ENCODE data around the gene SLC44A2. TPM values are rescaled to one million over a fixed set of nuclear protein-coding genes. Genes with fewer than 3 reads are reported as not detected.
A peak's percentile ranks its signal among the peaks of the same experiment; 100 is the strongest.

The SLC44A2 gene
- total and polyA plus RNA-seq, 10 of the 15 experiments (the other 5 are each of a cell fraction or from before 2014, with no cell fraction given), result 3.0 to 51.3 (median 26.8) TPM

- WGBS (ENCODE audit: insufficient coverage, insufficient replicate concordance, low lambda C conversion rate, missing lambda C conversion rate), result 2% methylated on average over 10 of the region's 76 CpGs
- peaks cover 20% of the 10 kb centered on the region for H3K4me1 ChIP-seq (ENCODE audit: control insufficient read depth, insufficient read depth, low read length)
- 0 out of 2 replicates have a peak, but pooled peaks have one; percentile 19 for TF ChIP-seq POLR2AphosphoS2 (IDR thresholded peaks at IDR 0.05; ENCODE audit: low read depth, low read length)
- peak; percentile 71 for TF ChIP-seq SMARCA5 (IDR thresholded peaks at IDR 0.05)
- TF ChIP-seq SIN3A (IDR thresholded peaks at IDR 0.05; ENCODE audit: low read depth, low read length), result peak; percentile 51; the same call in 1 of the 2 replicates
- peak; percentile 82 for TF ChIP-seq CHD2 (IDR thresholded peaks at IDR 0.05; ENCODE audit: borderline replicate concordance, low read depth, low read length)
- no peak for TF ChIP-seq MYC (IDR thresholded peaks at IDR 0.05; ENCODE audit: insufficient read depth, insufficient read length, insufficient replicate concordance, low read length, severe bottlenecking)
- TF ChIP-seq BHLHE40 (IDR thresholded peaks at IDR 0.05; ENCODE audit: borderline replicate concordance in 1 of 2, low read depth in 2 of 2, low read length in 1 of 2), result peak in 1 of 2 experiments; percentile 30; a peak in 1 of 4 replicates
- 0 out of 3 replicates have a peak, but pooled peaks have one; percentile 34 for TF ChIP-seq POU2F2 (IDR thresholded peaks at IDR 0.05; ENCODE audit: borderline replicate concordance, low read depth, low read length)
- TF ChIP-seq CHD4 (IDR thresholded peaks at IDR 0.05), result no peak
- TF ChIP-seq NR2C1 (IDR thresholded peaks at IDR 0.05), result no peak
- TF ChIP-seq DPF2 (IDR thresholded peaks at IDR 0.05), result no peak
- peak; percentile 44; the same call in 1 of the 2 replicates for TF ChIP-seq LARP7 (IDR thresholded peaks at IDR 0.05)
- TF ChIP-seq, protein P1, sequence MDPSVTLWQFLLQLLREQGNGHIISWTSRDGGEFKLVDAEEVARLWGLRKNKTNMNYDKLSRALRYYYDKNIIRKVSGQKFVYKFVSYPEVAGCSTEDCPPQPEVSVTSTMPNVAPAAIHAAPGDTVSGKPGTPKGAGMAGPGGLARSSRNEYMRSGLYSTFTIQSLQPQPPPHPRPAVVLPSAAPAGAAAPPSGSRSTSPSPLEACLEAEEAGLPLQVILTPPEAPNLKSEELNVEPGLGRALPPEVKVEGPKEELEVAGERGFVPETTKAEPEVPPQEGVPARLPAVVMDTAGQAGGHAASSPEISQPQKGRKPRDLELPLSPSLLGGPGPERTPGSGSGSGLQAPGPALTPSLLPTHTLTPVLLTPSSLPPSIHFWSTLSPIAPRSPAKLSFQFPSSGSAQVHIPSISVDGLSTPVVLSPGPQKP (IDR thresholded peaks at IDR 0.05; ENCODE audit: low read depth, low read length), result 0 out of 2 replicates have a peak, but pooled peaks have one; percentile 45
- TF ChIP-seq, protein P2, sequence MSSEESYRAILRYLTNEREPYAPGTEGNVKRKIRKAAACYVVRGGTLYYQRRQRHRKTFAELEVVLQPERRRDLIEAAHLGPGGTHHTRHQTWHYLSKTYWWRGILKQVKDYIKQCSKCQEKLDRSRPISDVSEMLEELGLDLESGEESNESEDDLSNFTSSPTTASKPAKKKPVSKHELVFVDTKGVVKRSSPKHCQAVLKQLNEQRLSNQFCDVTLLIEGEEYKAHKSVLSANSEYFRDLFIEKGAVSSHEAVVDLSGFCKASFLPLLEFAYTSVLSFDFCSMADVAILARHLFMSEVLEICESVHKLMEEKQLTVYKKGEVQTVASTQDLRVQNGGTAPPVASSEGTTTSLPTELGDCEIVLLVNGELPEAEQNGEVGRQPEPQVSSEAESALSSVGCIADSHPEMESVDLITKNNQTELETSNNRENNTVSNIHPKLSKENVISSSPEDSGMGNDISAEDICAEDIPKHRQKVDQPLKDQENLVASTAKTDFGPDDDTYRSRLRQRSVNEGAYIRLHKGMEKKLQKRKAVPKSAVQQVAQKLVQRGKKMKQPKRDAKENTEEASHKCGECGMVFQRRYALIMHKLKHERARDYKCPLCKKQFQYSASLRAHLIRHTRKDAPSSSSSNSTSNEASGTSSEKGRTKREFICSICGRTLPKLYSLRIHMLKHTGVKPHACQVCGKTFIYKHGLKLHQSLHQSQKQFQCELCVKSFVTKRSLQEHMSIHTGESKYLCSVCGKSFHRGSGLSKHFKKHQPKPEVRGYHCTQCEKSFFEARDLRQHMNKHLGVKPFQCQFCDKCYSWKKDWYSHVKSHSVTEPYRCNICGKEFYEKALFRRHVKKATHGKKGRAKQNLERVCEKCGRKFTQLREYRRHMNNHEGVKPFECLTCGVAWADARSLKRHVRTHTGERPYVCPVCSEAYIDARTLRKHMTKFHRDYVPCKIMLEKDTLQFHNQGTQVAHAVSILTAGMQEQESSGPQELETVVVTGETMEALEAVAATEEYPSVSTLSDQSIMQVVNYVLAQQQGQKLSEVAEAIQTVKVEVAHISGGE (CRISPR knock-in tag; IDR thresholded peaks at IDR 0.05), result no peak
- TF ChIP-seq RELA (IDR thresholded peaks at IDR 0.05; ENCODE audit: borderline replicate concordance, partially characterized antibody), result peak; percentile 39
- TF ChIP-seq EGR1 (IDR thresholded peaks at IDR 0.05; ENCODE audit: borderline replicate concordance in 1 of 2, low read depth in 2 of 2, low read length in 2 of 2), result 0 out of 3 replicates have a peak, but pooled peaks of 1 of the 2 experiments have one; percentile 7
- 0 out of 2 replicates have a peak, but pooled peaks have one; percentile 31 for TF ChIP-seq NBN (IDR thresholded peaks at IDR 0.05)
- TF ChIP-seq POLR2A (IDR thresholded peaks at IDR 0.05; ENCODE audit: low read depth, low read length), result peak; percentile 73
- TF ChIP-seq YY1 (IDR thresholded peaks at IDR 0.05; ENCODE audit: low read depth, low read length), result peak; percentile 12; the same call in 1 of the 2 replicates
Measured at GRCh38 chr19:10602330-10603083, 22.8 kb upstream of the SLC44A2 start.

More at GRCh38 chr19:10602330-10603083, 22.8 kb upstream of the SLC44A2 start:
- Histone ChIP-seq H2AFZ (ENCODE audit: control insufficient read depth, low read depth, low read length) (peak overlapping the region; percentile 51), H3K36me3 (ENCODE audit: control insufficient read depth in 2 of 2, insufficient read depth in 2 of 2, low read length in 1 of 2) (no peaks in the 10 kb centered on the region), H3K79me2 (ENCODE audit: control insufficient read depth, insufficient read depth, low read length) (peaks cover 38% of the 10 kb centered on the region), H3K9me3 (replicated peaks; ENCODE audit: control insufficient read depth, insufficient read depth, low read length) (no peaks in the 10 kb centered on the region), H3K27me3 (replicated peaks in 1 of 2; ENCODE audit: control insufficient read depth in 2 of 2, insufficient read depth in 2 of 2, low read length in 1 of 2) (no peaks in the 10 kb centered on the region), H3K4me2 (ENCODE audit: control insufficient read depth, insufficient read depth) (peak overlapping the region; percentile 92), H3K4me3 (peak overlapping the region; percentile 98), H3K9ac (ENCODE audit: control insufficient read depth, insufficient read depth, low read length) (peak overlapping the region; percentile 96), H3K27ac (ENCODE audit: control insufficient read depth, insufficient read depth) (peak overlapping the region; percentile 98), H4K20me1 (ENCODE audit: control insufficient read depth, insufficient read depth) (no peaks in the 10 kb centered on the region)
- no peak for FAIRE-seq
- no TSS peak for BruUV-seq (replicated peaks)
- ATAC-seq, result peak; percentile 81
- SMC1A ChIA-PET (ENCODE audit: uncharacterized antibody, unreplicated experiment), result interaction anchor here (1.2 to 3.8 kb wide), 5 partner anchors 7 to 97 kb away, joined by 3 to 34 read pairs (median 4); no protein-coding TSS in a partner anchor
- no peak for DNase-seq (ENCODE audit: low read depth, low spot score)
- CTCF ChIA-PET, result interaction anchor here (0.7 to 4.7 kb wide), 11 partner anchors 17 to 339 kb away, joined by 3 to 57 read pairs (median 4); no protein-coding TSS in a partner anchor
- in situ Hi-C loops (cut with MboI), result no loop called here
- POLR2A ChIA-PET, result interaction anchor here (0.6 to 5.5 kb wide), 11 partner anchors 7 to 445 kb away, joined by 3 to 43 read pairs (median 5); partner anchors contain the start of genes KRI1, QTRT1 and TMED1
- RAD21 ChIA-PET (ENCODE audit: unreplicated experiment), result interaction anchor here (1.0 to 4.8 kb wide), 7 partner anchors 8 to 157 kb away, joined by 3 to 50 read pairs (median 21); partner anchors contain the start of genes DNM2 and QTRT1
- intact Hi-C loops (cut with micrococcal nuclease; ENCODE audit: unreplicated experiment), result loop anchor here (5.0 kb wide), 1 partner anchor 40 kb away; no protein-coding TSS in a partner anchor
